Ramos (cell line): ENCODE data around the gene POU4F2.

Source experiments
- in situ Hi-C: fragments of 300-500 bp; cut with MboI; formaldehyde crosslinking; loops from one replicate; pipeline ENCODE4 v1.14.3; 2022; ENCODE audit warnings: low sequenced_read_pairs; ENCODE audit not compliant: unreplicated experiment

The POU4F2 gene

GRCh38 chr4:146638786-146639505 is at the start of gene POU4F2:
TSS of gene POU4F2 (plus strand) at chr4:146638893. CDS start at chr4:146639141, 248 bp downstream.
- in situ Hi-C loops = no loop called here

DNA sequence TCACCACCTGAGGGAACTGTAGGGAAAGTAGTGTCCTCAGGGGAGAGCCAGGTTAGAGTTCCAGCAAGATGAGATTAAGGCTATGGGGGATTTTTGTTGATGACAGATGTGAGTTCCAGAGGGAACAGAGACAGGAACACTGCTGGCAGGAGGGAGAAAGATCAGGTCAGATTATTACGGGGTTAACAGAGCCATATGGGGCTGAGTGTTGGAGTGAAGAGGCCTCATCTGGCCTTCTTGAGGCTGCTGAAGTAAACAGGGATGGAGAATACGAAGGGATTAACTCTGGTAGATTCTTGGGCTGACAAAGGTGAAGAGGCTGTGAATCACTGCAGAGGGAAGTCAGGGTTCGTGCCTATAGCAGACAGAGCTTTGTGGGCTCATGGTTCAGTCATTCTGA is 47.9 kb upstream of the POU4F2 start:
- in situ Hi-C loops = no loop called here

DNA sequence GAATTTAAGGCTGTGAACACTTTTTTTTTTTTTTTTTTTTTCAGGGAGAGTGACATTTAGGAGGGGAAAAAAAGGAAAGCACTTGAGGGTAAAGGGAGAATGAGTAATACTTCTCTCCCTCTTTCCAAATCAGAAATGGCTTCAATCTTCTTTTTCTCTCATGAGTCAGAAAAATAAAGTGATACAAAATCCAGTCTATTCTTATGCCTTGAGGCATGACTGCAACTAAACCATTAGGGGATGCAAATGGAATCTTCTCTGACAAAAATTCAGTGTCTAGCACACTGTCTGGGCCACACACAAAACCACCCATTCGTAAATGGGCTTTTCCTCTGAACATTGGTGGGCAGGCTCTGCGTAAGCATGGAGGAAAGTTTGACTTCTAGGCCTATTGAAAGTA is 46.7 kb upstream of the POU4F2 start:
- in situ Hi-C loops = no loop called here

- in situ Hi-C loops = no loop called here
Observed at GRCh38 chr4:146632770-146633470, 5.8 kb upstream of the POU4F2 start.

- in situ Hi-C loops = no loop called here
Observed at GRCh38 chr4:146633471-146633800, 5.3 kb upstream of the POU4F2 start.

DNA sequence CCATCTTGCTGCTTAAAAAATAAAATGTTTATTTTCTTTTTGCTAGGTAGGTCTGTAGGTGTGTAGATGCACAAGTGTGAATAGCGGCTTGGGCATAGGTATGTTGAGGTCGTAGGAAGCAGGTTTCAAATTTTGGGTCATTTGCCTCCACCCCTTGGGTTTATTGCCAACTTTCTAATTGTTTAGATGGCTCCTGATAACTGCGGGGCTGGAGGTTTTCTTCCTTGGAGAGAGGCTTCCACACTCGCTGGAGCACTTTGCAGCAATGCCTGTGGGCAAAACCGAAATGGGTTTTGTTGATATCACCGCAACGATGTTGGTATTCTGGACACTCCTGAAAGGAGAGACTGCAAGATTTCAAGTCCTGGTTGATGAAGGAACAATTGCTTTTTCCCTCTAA is 3.9 kb upstream of the POU4F2 start:
- in situ Hi-C loops = no loop called here

DNA sequence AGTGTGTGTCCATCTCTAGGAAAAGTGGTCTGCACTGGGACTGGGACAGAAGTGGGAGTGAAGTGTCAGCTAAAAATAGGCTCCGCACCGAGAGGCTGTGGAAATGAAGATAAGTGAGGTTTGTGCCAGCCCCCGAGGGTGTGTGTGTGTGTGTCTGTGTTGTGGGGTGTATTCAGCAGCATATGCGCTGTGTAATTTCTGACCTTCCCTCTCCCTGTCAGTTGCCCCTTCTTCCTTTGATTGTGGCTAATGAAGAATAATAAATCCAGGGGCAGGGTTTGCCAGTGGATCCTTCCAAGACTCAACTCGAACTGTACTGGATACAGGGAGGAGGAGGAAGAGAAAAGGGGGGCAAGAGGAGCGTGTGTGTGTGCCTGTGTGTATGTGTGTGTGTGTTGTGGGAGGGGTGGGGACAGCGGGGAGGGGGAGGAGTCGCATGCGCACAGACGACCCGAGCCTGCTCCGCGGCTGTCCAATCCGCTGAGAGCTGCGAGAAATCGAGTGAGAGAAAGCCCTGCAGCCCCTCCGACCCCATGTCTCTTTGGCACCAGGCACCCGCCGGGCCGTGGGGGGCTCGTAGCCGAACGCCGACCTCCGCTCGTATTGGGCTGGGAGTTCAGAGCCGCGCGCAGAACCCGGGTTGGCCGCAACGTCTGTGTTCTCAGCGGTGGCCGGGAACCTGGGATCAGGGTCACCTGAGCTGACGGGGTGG is 916 bp upstream of the POU4F2 start:
- in situ Hi-C loops = no loop called here

DNA sequence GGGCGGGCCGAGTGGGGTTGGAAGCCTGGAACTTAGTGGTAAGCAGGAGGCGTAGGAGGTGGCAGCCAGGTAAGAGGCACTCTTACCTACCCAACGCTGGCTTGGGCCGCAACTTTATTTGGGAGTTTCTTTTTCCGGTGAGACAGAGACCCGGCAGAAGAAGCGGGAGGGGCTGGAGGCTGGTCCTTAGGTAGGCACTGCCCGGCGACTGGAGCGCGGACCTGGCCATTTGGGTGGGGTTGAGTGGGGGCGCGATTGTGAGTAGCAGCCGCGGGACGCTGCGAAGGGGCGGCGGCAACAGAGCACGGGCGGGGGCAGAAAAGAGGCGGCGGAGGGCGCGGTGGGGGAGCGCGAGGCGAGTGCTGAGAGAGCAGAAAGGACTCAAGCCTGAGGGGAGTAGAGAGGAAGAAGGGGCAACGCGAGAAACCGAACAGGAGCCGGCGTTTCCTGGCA is 334 bp upstream of the POU4F2 start:
- in situ Hi-C loops = no loop called here

DNA sequence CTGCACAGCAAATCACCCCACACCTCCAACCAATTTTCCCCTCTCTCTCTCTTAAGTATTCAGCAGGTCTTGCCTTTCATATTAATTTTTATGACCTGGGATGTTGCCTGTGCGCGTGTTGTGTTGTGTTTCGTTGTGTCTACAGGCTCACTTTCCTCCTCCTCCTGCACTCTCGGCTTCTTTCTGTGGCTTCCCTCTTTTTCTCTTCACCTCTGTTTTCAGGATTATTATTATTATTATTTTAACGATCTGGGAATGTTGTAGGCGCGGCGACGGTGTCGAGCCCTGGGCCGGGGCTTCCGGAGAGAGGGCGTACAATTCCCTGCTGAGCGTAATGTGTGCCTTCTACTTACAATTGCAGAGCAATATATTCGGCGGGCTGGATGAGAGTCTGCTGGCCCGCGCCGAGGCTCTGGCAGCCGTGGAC is 826 bp downstream of the POU4F2 start:
- in situ Hi-C loops = no loop called here

GRCh38 chr4:146640021-146640464 is 1.4 kb downstream of the POU4F2 start:
- in situ Hi-C loops = no loop called here

- in situ Hi-C loops = no loop called here
Observed at GRCh38 chr4:146640465-146641061, 1.9 kb downstream of the POU4F2 start.

GRCh38 chr4:146641762-146642161 is 3.1 kb downstream of the POU4F2 start:
- in situ Hi-C loops = no loop called here

DNA sequence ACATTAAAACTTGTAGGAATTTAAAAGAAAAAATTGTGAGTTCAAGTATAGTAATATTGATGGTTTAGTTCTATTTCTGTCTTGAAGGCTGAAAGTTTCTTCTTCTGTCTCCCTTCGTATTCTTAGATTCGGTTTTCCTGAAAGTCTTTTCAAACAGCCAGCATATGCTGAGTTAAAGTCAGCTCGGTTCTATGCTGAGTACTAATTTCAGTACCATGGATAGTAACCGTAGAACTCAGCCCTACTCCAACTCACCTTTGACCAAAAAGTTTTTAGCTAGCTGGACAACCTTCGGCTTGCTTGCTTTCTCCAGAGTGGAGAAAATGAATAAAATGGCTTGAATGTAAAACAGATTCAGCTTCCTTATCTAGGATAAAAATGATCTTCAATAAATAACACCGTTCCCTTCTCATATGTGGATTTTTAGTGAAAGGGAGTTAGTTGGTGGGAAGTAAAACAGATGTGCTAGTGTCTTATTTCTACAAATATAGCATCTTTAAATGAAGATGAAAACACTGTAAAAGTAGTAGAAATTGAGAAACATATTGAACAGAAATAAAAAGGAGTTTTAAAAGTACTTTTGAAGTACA is 5.2 kb downstream of the POU4F2 start:
- in situ Hi-C loops = no loop called here

DNA sequence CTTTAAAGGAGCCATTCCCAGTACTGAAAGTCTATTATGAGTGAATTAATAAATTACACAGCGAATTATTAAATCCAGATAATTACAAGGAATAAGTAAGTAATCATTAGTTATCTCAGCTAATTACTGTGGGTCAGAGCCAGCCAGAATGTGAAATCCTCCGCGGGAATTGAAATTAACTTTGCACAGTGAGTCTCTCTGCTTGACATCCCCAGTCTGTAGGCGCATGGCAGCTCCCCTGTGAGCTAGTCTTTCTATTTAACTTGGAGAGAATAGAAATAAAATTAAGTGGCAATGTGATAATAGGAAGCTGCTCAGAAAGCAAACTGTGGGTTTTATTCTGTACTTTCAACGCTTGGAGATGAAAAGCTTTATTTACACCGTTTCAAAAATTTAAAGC is 7.2 kb downstream of the POU4F2 start:
- in situ Hi-C loops = no loop called here

- in situ Hi-C loops = no loop called here
Observed at GRCh38 chr4:146646593-146647325, 8.1 kb downstream of the POU4F2 start.

DNA sequence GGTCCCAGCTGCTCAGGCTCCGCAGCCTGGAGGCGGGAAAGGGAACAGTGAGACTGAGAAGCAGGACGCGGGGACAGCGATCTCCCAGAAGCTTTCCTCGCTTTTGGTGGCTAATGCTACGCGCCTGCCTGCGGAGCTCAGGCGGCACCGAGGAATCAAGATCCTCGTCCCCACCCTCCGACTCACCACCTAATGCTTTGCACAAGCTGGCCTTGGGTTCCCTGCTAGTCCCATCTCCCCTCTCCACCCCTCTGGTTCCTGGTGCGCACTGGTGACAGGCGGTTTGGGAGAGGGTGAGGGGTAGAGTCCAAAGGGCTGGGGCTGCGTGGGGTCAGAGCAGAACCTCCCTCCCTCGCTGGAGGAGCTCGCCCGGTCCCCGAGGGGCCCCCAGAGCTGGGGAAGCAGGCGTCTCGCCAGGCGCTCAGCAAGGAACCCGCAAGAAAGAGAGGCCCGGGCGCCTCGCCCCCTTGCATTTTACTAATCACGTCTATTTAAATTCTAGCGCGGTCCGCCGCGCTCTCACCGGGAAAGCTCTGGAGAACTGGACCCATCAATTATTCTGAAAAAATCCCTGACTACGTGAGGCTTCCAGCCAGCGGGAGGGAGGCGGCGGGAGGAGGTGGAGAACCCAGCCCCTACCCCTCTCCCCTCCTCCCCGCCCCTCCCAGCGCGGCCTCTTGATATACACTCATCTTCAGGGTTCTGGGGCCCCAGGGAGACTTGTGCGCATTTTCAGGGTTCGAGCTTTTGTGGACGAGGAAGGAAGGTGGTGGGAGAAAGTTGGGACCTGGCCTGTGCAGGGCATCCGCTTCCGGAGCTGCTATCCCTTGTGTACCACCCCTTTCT is 9.1 kb downstream of the POU4F2 start:
- in situ Hi-C loops = no loop called here

DNA sequence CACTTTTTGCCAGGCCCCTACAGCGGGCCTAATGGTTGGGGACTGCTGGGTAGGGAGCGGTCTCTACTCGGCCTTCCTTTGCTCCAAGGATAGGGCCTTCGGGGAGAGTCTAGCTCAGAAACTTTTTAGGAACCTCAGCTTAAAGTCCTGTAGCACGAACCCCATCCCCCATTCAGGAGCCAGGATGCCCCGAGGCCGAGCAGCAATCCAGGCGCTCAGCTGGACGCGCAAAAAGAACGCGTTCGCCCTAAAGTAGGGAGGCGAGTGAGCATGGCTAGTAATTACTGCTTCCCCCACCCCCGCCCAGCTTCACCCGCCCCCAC is 9.7 kb downstream of the POU4F2 start:
- in situ Hi-C loops = no loop called here

GRCh38 chr4:146649232-146649631 is 10.5 kb downstream of the POU4F2 start:
- in situ Hi-C loops = no loop called here

DNA sequence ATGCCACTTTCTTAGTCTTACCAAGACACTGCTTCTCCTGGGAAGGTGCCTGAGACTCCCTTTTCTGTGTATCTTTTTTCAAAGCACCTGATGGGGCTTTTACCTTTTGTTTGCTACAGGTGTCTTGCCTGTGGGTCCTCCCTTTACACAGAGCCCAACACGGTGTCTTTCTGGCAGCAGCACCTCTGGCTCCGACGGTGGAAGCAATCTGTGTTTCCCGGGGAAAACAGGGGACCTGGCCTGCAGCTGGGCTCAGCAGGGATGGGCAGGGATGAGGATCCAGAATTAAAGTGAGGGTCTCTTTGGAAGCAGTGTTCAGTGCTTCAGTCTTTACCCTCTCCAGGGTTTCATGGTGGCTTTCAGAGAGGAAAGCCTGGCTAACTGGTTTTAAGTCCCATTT is 11.3 kb downstream of the POU4F2 start:
- in situ Hi-C loops = no loop called here
